ENCODE results near the gene HLA-B.

The HLA-B gene

GRCh38 chr6:31354864-31355582 lies 2.0 kb downstream of the HLA-B start:
- no peaks in the 10 kb centered on the region for H3K9me3 ChIP-seq (ENCODE audit: control insufficient read depth in 5 of 5, low read length in 5 of 5)
- H3K4me3 ChIP-seq (ENCODE audit: low read depth in 1 of 5, low read length in 5 of 5) = peak overlapping the region; percentile 65 to 79 (median 73)
- no peaks in the 10 kb centered on the region for H3K27me3 ChIP-seq (ENCODE audit: control insufficient read depth in 5 of 5, insufficient read depth in 4 of 5, low read length in 5 of 5)
- peaks cover 0 to 24% (median 24%) of the 10 kb centered on the region in 5 donors for H3K36me3 ChIP-seq (ENCODE audit: control insufficient read depth in 5 of 5, insufficient read depth in 5 of 5, low read length in 5 of 5)
- peaks cover 4 to 24% (median 20%) of the 10 kb centered on the region in 5 donors for H3K4me1 ChIP-seq (ENCODE audit: control insufficient read depth in 5 of 5, insufficient read depth in 5 of 5, low read length in 5 of 5)
- H3K27ac ChIP-seq (ENCODE audit: low read depth, low read length) = peak overlapping the region; percentile 67
- H3K9ac ChIP-seq (ENCODE audit: low read length in 5 of 5) = peak overlapping the region in 4 of 5 donors; percentile 16 to 74 (median 71)

- Histone ChIP-seq H3K36me3 (ENCODE audit: control insufficient read depth in 5 of 5, insufficient read depth in 5 of 5, low read length in 5 of 5) (peaks cover 0 to 24% (median 24%) of the 10 kb centered on the region in 5 donors), H3K4me3 (ENCODE audit: low read depth in 1 of 5, low read length in 5 of 5) (peak overlapping the region in 4 of 5 donors; percentile 65 to 79 (median 74)), H3K27me3 (ENCODE audit: control insufficient read depth in 5 of 5, insufficient read depth in 4 of 5, low read length in 5 of 5) (no peaks in the 10 kb centered on the region), H3K4me1 (ENCODE audit: control insufficient read depth in 5 of 5, insufficient read depth in 5 of 5, low read length in 5 of 5) (peaks cover 4 to 24% (median 20%) of the 10 kb centered on the region in 5 donors), H3K9me3 (ENCODE audit: control insufficient read depth in 5 of 5, low read length in 5 of 5) (no peaks in the 10 kb centered on the region), H3K9ac (ENCODE audit: low read length in 5 of 5) (no peak overlapping the region), H3K27ac (ENCODE audit: low read depth, low read length) (no peak overlapping the region)
Observed at GRCh38 chr6:31354158-31354863, 2.7 kb downstream of the HLA-B start.

- H3K27me3 ChIP-seq (ENCODE audit: control insufficient read depth in 5 of 5, insufficient read depth in 4 of 5, low read length in 5 of 5) = no peaks in the 10 kb centered on the region
- no peak overlapping the region for H3K27ac ChIP-seq (ENCODE audit: low read depth, low read length)
- H3K4me1 ChIP-seq (ENCODE audit: control insufficient read depth in 5 of 5, insufficient read depth in 5 of 5, low read length in 5 of 5) = peaks cover 4 to 24% (median 20%) of the 10 kb centered on the region in 5 donors
- peaks cover 0 to 24% (median 24%) of the 10 kb centered on the region in 5 donors for H3K36me3 ChIP-seq (ENCODE audit: control insufficient read depth in 5 of 5, insufficient read depth in 5 of 5, low read length in 5 of 5)
- no peaks in the 10 kb centered on the region for H3K9me3 ChIP-seq (ENCODE audit: control insufficient read depth in 5 of 5, low read length in 5 of 5)
- H3K9ac ChIP-seq (ENCODE audit: low read length in 5 of 5) = no peak overlapping the region
- H3K4me3 ChIP-seq (ENCODE audit: low read depth in 1 of 5, low read length in 5 of 5) = peak overlapping the region in 1 of 5 donors; percentile 15
Observed at GRCh38 chr6:31353384-31353945, 3.5 kb downstream of the HLA-B start.

- Histone ChIP-seq H3K27ac (ENCODE audit: low read depth, low read length) (no peak overlapping the region), H3K9me3 (ENCODE audit: control insufficient read depth in 5 of 5, low read length in 5 of 5) (no peaks in the 10 kb centered on the region), H3K4me1 (ENCODE audit: control insufficient read depth in 5 of 5, insufficient read depth in 5 of 5, low read length in 5 of 5) (peaks cover 4 to 24% (median 20%) of the 10 kb centered on the region in 5 donors), H3K27me3 (ENCODE audit: control insufficient read depth in 5 of 5, insufficient read depth in 4 of 5, low read length in 5 of 5) (no peaks in the 10 kb centered on the region), H3K9ac (ENCODE audit: low read length in 5 of 5) (no peak overlapping the region), H3K4me3 (ENCODE audit: low read depth in 1 of 5, low read length in 5 of 5) (no peak overlapping the region), H3K36me3 (ENCODE audit: control insufficient read depth in 5 of 5, insufficient read depth in 5 of 5, low read length in 5 of 5) (peaks cover 0 to 24% (median 24%) of the 10 kb centered on the region in 5 donors)
Observed at GRCh38 chr6:31352683-31353383, 4.1 kb downstream of the HLA-B start.

GRCh38 chr6:31352310-31352682 lies 4.7 kb downstream of the HLA-B start:
- peaks cover 0 to 24% (median 24%) of the 10 kb centered on the region in 5 donors for H3K36me3 ChIP-seq (ENCODE audit: control insufficient read depth in 5 of 5, insufficient read depth in 5 of 5, low read length in 5 of 5)
- no peaks in the 10 kb centered on the region for H3K27me3 ChIP-seq (ENCODE audit: control insufficient read depth in 5 of 5, insufficient read depth in 4 of 5, low read length in 5 of 5)
- H3K4me1 ChIP-seq (ENCODE audit: control insufficient read depth in 5 of 5, insufficient read depth in 5 of 5, low read length in 5 of 5) = peaks cover 4 to 24% (median 19%) of the 10 kb centered on the region in 5 donors
- H3K9me3 ChIP-seq (ENCODE audit: control insufficient read depth in 5 of 5, low read length in 5 of 5) = no peaks in the 10 kb centered on the region
- no peak overlapping the region for H3K27ac ChIP-seq (ENCODE audit: low read depth, low read length)
- no peak overlapping the region for H3K4me3 ChIP-seq (ENCODE audit: low read depth in 1 of 5, low read length in 5 of 5)
- H3K9ac ChIP-seq (ENCODE audit: low read length in 5 of 5) = no peak overlapping the region

- no peaks in the 10 kb centered on the region for H3K27me3 ChIP-seq (ENCODE audit: control insufficient read depth in 5 of 5, insufficient read depth in 4 of 5, low read length in 5 of 5)
- H3K4me3 ChIP-seq (ENCODE audit: low read depth in 1 of 5, low read length in 5 of 5) = no peak overlapping the region
- H3K36me3 ChIP-seq (ENCODE audit: control insufficient read depth in 5 of 5, insufficient read depth in 5 of 5, low read length in 5 of 5) = peaks cover 0 to 24% (median 24%) of the 10 kb centered on the region in 5 donors
- no peaks in the 10 kb centered on the region for H3K9me3 ChIP-seq (ENCODE audit: control insufficient read depth in 5 of 5, low read length in 5 of 5)
- peaks cover 4 to 24% (median 18%) of the 10 kb centered on the region in 5 donors for H3K4me1 ChIP-seq (ENCODE audit: control insufficient read depth in 5 of 5, insufficient read depth in 5 of 5, low read length in 5 of 5)
- H3K9ac ChIP-seq (ENCODE audit: low read length in 5 of 5) = no peak overlapping the region
- H3K27ac ChIP-seq (ENCODE audit: low read depth, low read length) = no peak overlapping the region
Observed at GRCh38 chr6:31351401-31352309, 5.3 kb downstream of the HLA-B start.

- Histone ChIP-seq H3K9ac (ENCODE audit: low read length in 5 of 5) (no peak overlapping the region), H3K27ac (ENCODE audit: low read depth, low read length) (no peak overlapping the region), H3K36me3 (ENCODE audit: control insufficient read depth in 5 of 5, insufficient read depth in 5 of 5, low read length in 5 of 5) (peaks cover 0 to 24% (median 24%) of the 10 kb centered on the region in 5 donors), H3K27me3 (ENCODE audit: control insufficient read depth in 5 of 5, insufficient read depth in 4 of 5, low read length in 5 of 5) (no peaks in the 10 kb centered on the region), H3K4me1 (ENCODE audit: control insufficient read depth in 5 of 5, insufficient read depth in 5 of 5, low read length in 5 of 5) (peaks cover 4 to 24% (median 17%) of the 10 kb centered on the region in 5 donors), H3K4me3 (ENCODE audit: low read depth in 1 of 5, low read length in 5 of 5) (no peak overlapping the region), H3K9me3 (ENCODE audit: control insufficient read depth in 5 of 5, low read length in 5 of 5) (no peaks in the 10 kb centered on the region)
Observed at GRCh38 chr6:31351033-31351380, 6.0 kb downstream of the HLA-B start.

GRCh38 chr6:31350196-31351032 lies 6.6 kb downstream of the HLA-B start:
- Histone ChIP-seq H3K4me3 (ENCODE audit: low read depth in 1 of 5, low read length in 5 of 5) (no peak overlapping the region), H3K9ac (ENCODE audit: low read length in 5 of 5) (no peak overlapping the region), H3K27ac (ENCODE audit: low read depth, low read length) (no peak overlapping the region), H3K27me3 (ENCODE audit: control insufficient read depth in 5 of 5, insufficient read depth in 4 of 5, low read length in 5 of 5) (no peaks in the 10 kb centered on the region), H3K9me3 (ENCODE audit: control insufficient read depth in 5 of 5, low read length in 5 of 5) (no peaks in the 10 kb centered on the region), H3K36me3 (ENCODE audit: control insufficient read depth in 5 of 5, insufficient read depth in 5 of 5, low read length in 5 of 5) (peaks cover 0 to 21% (median 20%) of the 10 kb centered on the region in 5 donors), H3K4me1 (ENCODE audit: control insufficient read depth in 5 of 5, insufficient read depth in 5 of 5, low read length in 5 of 5) (peaks cover 2 to 19% (median 11%) of the 10 kb centered on the region in 5 donors)

Data from subcutaneous abdominal adipose tissue (tissue), 5 donors.